Ramos (cell line): ENCODE measurements around the gene ZFPL1.

Source experiments
- in situ Hi-C: fragments of 300-500 bp; cut with MboI; formaldehyde crosslinking; loops from one replicate; pipeline ENCODE4 v1.14.3; 2022; ENCODE audit warnings: low sequenced_read_pairs; ENCODE audit not compliant: unreplicated experiment

The ZFPL1 gene

DNA sequence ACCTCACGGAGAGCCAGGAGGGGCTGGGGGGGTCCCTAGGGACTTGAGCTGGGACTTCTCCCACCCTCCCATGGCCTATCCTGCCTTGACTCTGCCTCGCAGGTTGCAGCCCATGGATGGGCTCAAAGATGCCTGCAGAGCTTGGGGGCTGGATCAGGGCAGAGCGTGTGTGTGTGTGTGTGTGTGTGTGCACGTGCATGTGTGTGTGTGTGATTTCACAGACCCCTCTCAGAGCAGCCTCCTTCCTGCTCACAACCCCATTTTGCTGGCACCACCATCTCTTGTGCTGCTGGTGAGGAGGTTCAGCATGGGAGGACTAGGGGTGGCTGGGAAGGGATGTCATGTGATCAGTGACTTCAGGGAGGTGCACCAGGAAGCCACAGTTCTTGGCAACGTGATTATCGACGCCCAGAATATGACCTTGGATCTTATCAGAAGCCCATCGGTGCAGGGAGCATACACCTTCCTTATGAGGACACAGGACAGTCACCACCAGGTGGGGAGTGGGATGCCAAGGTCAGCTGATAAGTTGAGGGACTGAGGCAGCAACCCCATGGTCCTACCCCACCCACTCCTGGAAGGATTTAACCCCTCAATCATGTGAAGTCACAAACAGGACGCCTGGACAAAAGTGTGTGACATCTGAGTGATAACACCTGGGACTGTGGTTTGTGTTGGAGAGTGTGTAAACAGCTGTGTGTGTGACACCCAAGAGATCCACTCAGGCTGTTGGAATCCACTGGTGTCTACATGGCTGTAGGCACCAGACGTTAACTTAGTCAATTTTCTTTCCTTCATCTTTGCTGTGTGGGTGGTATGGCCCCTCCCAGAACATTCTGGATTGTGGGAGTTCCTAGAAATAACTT is 23.8 kb upstream of the ZFPL1 start:
- in situ Hi-C loops, result no loop called here

DNA sequence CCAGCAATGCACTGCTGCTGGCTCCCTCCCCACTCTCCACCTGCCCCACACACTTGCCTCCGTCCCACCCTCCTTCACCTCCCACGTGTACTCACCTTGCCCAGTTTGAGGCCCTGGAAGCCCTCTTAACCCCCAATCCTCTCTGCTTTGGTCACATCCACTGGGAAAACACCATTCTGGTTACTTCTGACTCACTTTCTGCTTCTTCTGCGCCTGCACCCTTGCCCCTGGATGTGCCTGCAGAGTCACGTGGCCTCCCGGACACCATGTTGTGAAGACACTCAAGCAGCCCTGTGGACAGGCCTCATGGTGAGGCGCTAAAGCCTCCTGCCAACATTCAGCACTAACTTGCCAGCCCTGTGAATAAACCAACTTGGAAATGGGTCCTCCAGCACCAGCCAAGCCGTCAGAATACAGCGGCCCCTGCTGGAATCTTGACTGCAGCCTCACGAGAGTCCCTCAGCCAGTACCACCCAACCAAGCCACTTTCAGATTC is 23.1 kb upstream of the ZFPL1 start:
- in situ Hi-C loops, result no loop called here

DNA sequence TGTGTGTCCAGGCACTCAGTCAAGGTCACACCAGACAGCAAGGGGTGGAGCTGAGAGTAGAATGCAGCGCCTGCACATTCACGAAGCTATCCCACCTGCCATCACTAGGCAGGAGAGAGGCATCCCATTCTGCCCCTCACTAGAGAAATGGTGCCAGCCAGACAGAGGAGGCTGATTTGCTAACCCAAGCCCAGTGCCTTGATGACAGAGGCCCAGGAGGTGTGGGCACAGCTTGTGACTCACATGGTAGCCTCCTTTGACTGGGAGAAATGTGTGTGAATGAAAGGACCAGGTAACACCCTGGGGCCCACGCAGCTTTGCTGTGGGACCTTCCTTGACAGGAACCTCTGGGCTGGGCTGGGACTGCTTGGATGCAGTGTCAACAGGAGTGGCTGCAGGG is 20.5 kb upstream of the ZFPL1 start:
- in situ Hi-C loops, result no loop called here

DNA sequence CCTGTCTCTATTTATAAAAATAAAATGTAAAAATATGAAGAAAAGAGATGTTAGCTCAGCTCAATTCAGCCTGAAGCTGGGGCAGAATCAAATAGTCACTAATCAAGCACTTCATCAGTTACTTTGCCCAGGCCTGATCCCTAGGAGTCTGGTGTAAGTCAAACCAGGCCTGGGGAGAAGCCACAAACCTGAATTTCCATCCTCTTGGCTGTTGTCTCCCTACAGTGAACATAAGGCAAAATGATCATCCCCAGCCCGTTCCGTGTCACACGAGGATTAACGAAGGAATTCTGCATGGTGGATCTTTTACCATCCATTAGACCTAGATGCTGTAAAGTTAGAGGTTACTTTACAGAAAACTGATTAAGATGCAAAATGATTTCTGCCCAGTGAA is 19.2 kb upstream of the ZFPL1 start:
- in situ Hi-C loops, result no loop called here

DNA sequence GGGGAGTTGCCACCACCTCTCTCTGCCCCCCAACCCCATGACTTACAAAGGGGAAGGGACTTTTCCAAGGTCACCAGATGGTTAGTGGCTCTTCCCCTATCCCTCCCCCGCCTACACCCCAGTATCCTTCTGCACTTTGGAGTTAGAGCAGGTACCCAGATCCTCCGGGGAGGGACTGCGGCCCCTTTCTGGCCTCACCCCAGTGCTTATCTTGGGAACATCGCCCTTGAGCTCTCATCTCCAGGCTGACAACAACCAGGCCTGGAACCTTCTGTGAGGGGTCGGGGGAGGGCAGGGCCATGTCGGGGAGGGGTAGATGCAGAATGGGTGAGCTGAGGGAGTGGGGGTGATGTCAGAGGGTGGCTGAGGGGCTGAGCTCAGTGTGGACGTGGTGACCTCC is 18.2 kb upstream of the ZFPL1 start:
- in situ Hi-C loops, result no loop called here

DNA sequence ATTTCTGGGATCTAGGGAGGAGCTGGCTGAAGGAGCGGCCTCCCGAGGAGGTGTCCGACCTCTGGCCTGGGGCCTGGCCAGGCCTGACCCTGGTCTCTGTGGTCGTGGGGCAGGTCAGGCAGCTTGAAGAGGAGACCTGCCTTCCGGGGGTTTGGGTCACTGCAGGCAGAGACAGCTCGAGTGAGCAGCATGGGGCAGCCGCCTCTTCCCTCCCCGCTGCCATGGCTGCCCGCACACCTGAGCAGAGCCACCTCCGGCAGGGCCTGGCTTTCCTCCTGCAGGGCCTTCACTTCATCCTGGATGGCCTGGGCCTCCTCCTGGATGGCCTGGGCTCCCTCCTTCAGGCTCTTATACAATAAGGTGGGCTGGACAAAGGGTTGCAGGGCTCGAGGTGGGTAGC is 17.7 kb upstream of the ZFPL1 start:
- in situ Hi-C loops, result no loop called here

DNA sequence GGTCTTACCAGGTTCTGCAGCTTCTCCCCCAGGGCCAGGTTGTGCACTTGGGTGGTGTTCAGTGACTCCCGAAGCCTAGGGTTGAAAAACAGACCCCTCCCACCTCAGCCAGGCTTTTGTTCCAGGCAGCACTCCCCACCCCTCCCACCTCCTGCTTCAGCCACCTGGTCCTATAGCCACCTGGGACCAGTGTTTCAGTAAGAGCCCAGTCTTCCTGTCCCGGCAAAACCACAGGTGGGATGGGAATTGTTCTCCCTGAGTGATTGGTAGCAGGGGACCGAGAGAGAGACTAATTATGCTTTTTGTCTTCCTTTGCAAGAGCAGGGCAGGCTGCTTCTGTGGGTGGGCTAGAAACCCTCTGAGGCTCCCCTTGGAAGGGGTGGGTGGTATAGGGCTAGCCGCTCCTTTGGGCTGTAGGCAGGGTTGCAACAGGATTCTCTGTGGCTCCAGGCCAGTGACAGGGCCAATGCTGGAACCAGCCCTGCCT is 17.2 kb upstream of the ZFPL1 start:
- in situ Hi-C loops, result no loop called here

DNA sequence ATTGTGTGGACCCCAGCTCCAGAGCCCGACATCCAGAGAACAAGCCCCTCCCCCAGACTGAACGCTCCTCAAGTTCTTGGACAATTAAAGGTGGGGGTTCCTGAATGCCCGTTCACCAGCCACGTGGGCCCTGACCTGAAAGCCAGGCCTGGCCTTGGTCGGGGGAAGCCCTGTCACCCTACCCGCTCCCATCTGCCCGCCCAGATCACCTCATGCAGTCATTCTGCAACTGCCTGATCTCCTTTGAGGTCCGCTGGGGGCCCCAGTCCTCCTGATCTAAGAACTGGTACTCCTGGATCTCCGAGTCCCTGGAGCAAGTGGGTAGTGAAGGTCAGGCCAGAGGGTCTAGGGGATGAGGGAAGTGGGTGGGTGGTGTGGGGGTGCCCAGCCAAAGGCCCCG is 16.6 kb upstream of the ZFPL1 start:
- in situ Hi-C loops, result no loop called here

DNA sequence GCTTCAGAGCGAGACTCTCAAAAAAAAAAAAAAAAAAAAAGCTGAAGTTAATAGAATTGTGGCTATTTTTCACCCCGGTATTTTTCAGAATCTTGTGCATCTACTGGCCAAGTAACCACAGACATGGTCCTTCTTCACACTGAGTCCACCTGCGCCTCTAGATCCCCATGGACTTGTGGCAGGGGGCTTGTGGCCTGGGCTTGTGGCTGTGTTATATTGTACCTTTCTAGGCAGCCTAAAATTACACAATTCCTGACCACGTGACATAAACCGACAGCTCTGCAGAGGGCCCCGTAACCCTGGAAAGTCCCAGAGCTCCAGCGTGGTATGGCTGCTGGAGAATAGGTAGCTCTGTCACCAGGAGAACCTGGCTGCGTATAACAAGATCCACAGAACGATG is 14.8 kb upstream of the ZFPL1 start:
- in situ Hi-C loops, result no loop called here

DNA sequence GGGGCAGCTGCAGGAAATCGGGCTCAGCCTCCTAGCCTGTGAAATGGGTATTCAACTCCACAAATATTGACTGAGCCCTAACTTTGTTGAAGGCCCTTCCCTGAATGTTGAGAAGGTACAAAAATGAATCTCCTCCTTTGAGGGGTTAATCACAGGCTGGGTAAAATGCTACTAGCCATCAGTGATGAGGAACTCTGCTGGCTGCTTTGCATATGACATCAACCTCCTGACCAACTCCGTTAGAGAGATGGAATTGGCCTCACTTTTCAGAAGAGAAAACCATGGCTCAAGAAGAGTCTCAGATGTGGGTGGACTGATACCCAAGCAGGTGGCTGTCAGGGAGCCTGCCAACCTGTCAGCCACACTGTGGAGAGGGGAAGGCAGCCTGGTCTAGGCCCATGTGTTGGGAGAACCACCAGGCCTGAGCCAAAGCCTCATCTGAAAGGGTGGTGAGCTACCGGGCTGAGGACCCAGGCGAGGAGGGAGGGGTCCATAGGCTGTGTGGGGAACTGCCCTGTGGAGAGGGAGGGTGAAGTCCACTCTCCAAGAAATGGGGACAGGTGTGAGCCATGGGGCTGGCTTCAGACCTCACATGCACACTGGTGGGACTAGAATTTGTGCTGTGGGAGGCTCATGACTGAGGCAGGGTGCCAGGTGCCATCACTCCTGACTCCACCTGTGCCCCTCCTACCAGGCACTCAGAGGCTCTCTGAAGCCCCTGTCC is 12.0 kb upstream of the ZFPL1 start:
- in situ Hi-C loops, result no loop called here

DNA sequence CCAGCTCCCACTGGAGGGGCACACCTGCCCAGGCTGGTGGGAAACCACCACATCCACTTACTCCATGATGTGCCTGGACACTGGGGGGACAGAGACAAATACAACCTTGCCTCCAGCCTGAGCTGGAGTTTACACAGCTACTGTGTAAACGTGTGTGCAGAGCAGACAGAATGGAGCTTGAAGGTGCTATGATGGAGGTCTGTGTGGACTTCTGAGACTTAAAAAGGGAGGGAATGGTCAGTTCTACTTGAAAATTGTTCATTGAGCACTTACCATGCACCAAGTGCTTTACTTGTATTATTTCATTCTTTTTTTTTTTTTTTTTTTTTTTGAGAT is 11.4 kb upstream of the ZFPL1 start:
- in situ Hi-C loops, result no loop called here

DNA sequence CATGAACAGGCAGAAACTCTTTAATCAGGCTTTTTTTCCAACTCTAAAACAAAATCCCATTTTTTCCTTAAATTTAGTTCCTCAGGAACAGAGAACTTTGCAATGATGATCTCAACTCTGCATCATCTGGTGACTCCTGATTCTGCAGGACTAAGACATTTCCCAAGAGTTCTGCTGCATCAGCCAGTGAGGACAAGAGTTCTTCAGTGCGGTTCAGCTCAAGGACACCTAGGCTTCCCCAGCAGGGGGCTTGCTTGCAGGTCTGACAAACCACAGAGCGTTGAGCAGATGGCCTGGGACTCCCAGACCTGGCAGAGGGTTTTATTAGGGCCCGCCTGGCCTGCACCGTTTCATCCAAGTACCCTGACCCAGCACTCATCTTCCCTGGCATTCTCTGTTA is 6.6 kb upstream of the ZFPL1 start:
- in situ Hi-C loops, result no loop called here

DNA sequence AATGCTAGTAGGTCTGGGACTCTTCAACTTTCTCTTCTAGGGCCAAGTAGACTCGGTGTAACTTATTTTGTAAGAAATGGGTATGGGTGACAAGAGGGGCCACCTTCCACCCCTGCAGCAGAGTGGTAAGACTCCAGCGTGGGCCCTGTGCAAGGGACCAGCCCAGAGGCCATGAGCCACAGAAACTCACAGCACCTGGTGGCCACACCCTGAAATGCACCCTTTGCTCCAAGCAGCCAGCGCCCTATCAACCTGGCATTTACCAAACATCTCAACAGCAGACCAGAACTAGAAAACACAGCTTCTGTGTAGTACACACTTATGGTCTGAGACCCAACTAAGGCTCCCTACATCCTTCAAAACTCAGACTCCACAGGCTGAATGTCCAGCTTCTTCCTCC is 5.9 kb upstream of the ZFPL1 start:
- in situ Hi-C loops, result no loop called here

DNA sequence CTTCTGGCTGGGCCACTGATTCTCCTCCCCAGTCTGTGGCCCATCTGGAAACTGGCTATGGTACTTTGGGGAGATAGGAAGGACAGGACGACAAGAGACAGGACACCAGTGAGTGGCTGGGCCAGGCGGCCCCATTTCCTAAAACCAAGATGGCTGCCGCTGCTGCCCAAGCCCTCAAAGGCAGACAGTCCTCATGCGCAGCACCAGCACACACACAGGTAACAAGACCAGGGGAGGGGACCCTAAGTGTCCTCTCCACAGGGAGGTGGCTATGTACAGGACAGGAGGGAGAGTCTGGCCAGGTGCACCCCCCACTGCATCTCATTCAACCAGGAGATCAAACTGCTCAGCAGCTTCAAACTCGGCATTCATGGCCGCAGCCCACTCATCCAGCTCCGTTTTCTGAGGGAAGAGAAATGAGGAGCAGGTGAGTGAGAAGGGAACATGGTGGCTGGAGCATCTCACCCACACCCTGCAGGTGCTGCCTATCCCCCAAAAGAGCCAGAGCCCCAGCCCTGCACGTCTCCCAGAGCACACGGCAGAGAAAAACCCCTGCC is 5.2 kb upstream of the ZFPL1 start:
- in situ Hi-C loops, result no loop called here

DNA sequence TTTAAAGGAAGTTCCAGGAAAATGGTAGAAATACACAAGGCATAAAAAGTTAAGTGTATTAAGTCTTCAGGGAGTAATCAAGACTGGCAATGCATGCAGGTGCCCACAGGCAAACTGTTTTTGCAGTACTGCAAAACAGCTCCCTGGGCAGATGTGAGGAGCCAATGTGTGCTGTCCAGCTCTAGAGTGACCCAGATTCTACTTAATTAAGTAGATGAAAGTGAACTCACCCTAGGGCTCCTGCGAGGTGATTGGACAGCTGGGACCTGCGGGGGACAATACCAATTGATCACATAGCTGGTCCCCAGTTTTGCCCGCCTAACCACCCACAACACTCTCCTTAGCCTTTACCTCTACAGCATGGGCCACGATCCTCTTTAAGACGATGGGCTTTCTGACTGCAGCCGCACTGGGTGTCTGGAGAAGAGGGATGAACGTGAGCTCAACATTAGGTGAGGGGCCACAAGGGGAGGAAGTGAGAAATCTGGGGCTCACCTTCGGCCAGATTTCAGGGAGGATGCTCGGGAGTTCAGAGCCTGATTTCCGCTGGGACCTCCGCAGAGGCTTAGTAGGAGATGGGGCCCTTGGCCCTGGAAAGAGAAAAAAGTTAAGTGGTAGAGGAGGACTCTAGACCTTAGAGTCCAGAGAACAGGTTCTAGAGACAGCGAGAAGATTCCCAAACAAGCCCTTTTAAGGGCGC is 738 bp upstream of the ZFPL1 start:
- in situ Hi-C loops, result no loop called here

DNA sequence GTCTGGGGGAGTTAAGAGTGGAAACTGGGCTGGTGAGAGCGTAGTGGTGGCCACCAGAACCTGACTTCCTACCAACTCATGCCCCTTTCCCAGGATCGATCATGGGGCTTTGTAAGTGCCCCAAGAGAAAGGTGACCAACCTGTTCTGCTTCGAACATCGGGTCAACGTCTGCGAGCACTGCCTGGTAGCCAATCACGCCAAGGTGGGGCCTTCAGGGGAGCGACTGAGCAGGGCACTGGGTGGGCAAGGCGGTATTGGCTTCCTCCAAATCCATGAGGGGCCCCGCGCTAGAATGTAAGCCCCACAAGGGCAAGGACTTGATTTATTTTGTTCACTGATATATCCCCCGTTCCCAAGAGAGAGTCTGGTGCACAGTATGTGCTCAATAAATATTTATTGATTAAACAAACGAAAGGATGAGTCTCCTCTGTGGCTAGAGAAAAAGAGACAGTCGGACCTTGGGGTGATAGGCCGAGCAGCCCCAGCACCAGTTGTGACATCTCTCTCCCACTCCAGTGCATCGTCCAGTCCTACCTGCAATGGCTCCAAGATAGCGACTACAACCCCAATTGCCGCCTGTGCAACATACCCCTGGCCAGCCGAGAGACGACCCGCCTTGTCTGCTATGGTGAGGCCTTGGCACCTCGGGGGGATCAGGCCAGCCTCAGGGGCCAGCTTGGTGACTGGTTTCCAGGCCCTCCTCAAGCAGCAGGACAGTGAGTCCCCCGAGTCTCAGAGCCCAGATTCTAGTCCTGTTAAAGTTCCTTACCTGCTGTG is 765 bp downstream of the ZFPL1 start:
- in situ Hi-C loops, result no loop called here

DNA sequence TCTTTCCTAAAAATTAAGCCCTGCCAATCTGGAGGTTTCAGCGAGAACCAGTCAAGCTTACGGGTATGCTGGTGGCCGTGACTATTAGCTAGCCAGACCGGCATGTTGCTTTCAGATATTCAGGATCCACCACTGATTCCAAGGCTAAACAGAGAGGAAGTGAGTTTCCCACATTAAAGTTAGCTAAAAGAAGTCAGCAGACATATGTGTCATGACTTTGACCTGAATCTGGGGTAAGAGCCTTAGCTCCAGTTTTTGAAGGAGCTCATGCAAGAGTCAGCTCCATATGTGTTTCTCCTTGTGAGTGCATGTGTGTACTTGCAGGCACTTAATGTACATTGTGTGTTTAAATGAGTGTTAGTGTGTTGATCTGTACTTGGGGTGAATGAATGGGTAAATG is 1.4 kb downstream of the ZFPL1 start:
- in situ Hi-C loops, result no loop called here

DNA sequence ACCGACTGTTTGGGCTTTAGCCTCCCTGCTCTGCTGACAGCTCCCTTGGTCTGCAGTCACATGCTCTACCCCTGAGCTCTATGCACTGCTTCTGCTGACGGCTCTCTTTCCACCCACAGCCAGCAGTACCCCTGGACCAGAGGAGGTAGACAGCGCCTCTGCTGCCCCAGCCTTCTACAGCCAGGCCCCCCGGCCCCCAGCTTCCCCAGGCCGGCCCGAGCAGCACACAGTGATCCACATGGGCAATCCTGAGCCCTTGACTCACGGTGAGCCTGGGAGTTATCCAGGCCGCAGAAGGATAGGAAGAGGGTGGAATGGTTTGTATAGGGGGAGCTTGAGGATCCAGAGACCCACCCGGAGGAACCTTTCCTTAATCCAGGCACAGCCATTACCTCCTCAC is 2.8 kb downstream of the ZFPL1 start:
- in situ Hi-C loops, result no loop called here

DNA sequence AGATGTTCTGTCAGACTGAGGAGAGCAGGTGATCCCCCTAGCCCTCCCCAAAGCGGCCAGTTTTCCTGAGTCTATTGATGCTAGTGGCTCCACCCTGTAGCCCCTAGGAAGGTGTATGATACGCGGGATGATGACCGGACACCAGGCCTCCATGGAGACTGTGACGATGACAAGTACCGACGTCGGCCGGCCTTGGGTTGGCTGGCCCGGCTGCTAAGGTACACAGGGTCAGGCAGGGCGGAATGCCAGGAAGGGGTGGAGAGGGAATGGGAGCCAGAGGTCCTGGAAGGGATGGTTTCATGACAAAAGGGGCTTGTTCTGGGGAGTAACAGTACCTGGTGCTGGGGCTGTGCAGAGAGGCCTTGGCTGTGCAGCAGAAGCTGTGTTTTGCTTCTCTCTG is 3.2 kb downstream of the ZFPL1 start:
- in situ Hi-C loops, result no loop called here

DNA sequence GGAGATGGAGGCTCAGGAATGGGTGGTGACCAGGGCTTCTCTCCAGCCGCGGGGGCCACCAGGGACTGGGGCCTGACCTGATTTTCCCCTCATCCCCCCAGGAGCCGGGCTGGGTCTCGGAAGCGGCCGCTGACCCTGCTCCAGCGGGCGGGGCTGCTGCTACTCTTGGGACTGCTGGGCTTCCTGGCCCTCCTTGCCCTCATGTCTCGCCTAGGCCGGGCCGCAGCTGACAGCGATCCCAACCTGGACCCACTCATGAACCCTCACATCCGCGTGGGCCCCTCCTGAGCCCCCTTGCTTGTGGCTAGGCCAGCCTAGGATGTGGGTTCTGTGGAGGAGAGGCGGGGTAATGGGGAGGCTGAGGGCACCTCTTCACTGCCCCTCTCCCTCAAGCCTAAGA is 3.8 kb downstream of the ZFPL1 start:
- in situ Hi-C loops, result no loop called here
